Measurements from ENCODE around the gene RYR2. TPM values are rescaled to one million over a fixed set of nuclear protein-coding genes. Genes with fewer than 3 reads are reported as not detected.

RYR2 gene
- total RNA-seq, 2 donors from 2014 or later = 0.05 to 0.39 TPM

DNA sequence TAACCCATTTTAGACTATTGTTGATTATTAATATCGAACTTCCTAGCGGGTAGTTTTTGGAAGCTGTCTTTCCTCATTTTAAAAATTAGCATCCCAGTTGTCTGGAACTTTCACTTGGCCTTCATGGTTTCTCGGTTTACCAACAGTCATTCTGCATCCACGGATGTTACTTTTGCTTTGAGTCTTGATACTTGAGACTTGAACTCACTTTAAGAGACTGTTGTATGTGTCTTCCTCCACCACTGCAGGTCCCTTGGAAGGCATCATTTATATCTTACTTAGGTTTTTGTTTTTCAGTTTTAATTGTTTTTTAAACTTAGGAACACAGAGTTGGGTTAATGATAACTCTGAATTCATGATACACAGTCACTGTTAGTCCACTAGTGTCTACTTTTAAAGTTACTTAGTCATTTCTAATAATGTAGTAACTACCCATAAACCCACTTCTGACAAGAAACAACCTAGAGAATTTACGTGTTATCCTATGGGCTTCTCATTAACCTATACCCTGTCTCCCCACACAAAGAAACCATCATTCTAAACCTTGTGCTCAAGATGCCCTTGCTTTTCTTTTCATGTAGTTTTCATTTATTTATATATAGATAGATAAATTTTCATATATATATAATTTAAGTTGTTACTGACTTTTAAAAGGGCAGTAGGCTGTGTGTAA, 696.1 kb downstream of the RYR2 start:
- ATAC-seq = no peak
- H3K27me3 Mint-ChIP-seq = no peaks in the 10 kb centered on the region
- no peak overlapping the region for H3K4me3 Mint-ChIP-seq
- H3K4me1 Mint-ChIP-seq = no peaks in the 10 kb centered on the region
- H3K27ac Mint-ChIP-seq = no peak overlapping the region
- H3K36me3 Mint-ChIP-seq (ENCODE audit: low read depth) = no peaks in the 10 kb centered on the region
- no peak for DNase-seq
- no peaks in the 10 kb centered on the region for H3K9me3 ChIP-seq (ENCODE audit: control insufficient read depth, low read length, poor library complexity, severe bottlenecking)

GRCh38 chr1:237740846-237741245, 698.9 kb downstream of the RYR2 start:
- Mint-ChIP-seq H3K27ac (no peak overlapping the region), H3K4me3 (no peak overlapping the region), H3K27me3 (no peaks in the 10 kb centered on the region), H3K4me1 (no peaks in the 10 kb centered on the region), H3K36me3 (ENCODE audit: low read depth) (no peaks in the 10 kb centered on the region)
- no peak for DNase-seq
- no peak for ATAC-seq
- H3K9me3 ChIP-seq (ENCODE audit: control insufficient read depth, low read length, poor library complexity, severe bottlenecking) = no peaks in the 10 kb centered on the region

GRCh38 chr1:237745545-237745944, 703.6 kb downstream of the RYR2 start:
- no peaks in the 10 kb centered on the region for H3K27me3 Mint-ChIP-seq
- no peaks in the 10 kb centered on the region for H3K9me3 ChIP-seq (ENCODE audit: control insufficient read depth, low read length, poor library complexity, severe bottlenecking)
- DNase-seq (no peak), ATAC-seq (no peak)
- no peak overlapping the region for H3K4me3 Mint-ChIP-seq
- H3K27ac Mint-ChIP-seq = no peak overlapping the region
- no peaks in the 10 kb centered on the region for H3K36me3 Mint-ChIP-seq (ENCODE audit: low read depth)
- no peaks in the 10 kb centered on the region for H3K4me1 Mint-ChIP-seq

GRCh38 chr1:237748171-237748960, 706.4 kb downstream of the RYR2 start:
- no peak overlapping the region for H3K4me3 Mint-ChIP-seq
- H3K27me3 Mint-ChIP-seq = no peaks in the 10 kb centered on the region
- H3K9me3 ChIP-seq (ENCODE audit: control insufficient read depth, low read length, poor library complexity, severe bottlenecking) = no peaks in the 10 kb centered on the region
- ATAC-seq (no peak), DNase-seq (no peak)
- H3K27ac Mint-ChIP-seq = no peak overlapping the region
- no peaks in the 10 kb centered on the region for H3K36me3 Mint-ChIP-seq (ENCODE audit: low read depth)
- no peaks in the 10 kb centered on the region for H3K4me1 Mint-ChIP-seq

- Mint-ChIP-seq H3K4me1 (no peaks in the 10 kb centered on the region), H3K27me3 (no peaks in the 10 kb centered on the region), H3K4me3 (no peak overlapping the region), H3K27ac (no peak overlapping the region), H3K36me3 (ENCODE audit: low read depth) (no peaks in the 10 kb centered on the region)
- DNase-seq (no peak), ATAC-seq (no peak)
- H3K9me3 ChIP-seq (ENCODE audit: control insufficient read depth, low read length, poor library complexity, severe bottlenecking) = no peaks in the 10 kb centered on the region
Observed at GRCh38 chr1:237749122-237749521, 707.1 kb downstream of the RYR2 start.

GRCh38 chr1:237751090-237751489, 709.1 kb downstream of the RYR2 start:
- Mint-ChIP-seq H3K27me3 (no peaks in the 10 kb centered on the region), H3K36me3 (ENCODE audit: low read depth) (no peaks in the 10 kb centered on the region), H3K4me1 (no peaks in the 10 kb centered on the region), H3K27ac (no peak overlapping the region), H3K4me3 (no peak overlapping the region)
- no peak for DNase-seq
- ATAC-seq = no peak
- H3K9me3 ChIP-seq (ENCODE audit: control insufficient read depth, low read length, poor library complexity, severe bottlenecking) = peaks cover 2% of the 10 kb centered on the region

DNA sequence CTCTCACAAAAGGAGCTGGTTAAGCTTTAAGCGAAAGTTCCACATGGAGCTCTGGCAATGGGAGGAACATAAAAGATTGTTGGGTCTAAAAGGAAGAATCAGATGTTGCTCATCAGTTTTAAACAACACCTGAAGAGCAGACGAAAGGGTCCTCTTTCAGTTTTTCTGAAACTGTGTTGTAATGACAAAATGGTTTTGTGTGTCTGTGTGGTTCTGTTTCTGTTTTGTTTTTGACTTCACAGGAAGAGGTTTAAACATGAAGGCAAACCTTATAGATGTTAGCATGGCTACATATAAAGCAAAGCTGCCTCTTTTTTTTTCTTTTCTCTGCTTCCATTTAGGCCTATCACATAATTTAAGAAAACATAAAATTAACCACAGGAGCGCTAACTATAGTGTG, 712.6 kb downstream of the RYR2 start:
- H3K9me3 ChIP-seq (ENCODE audit: control insufficient read depth, low read length, poor library complexity, severe bottlenecking) = peaks cover 2% of the 10 kb centered on the region
- no peaks in the 10 kb centered on the region for H3K36me3 Mint-ChIP-seq (ENCODE audit: low read depth)
- DNase-seq = no peak
- no peak for ATAC-seq
- no peaks in the 10 kb centered on the region for H3K4me1 Mint-ChIP-seq
- no peak overlapping the region for H3K4me3 Mint-ChIP-seq
- H3K27ac Mint-ChIP-seq = no peak overlapping the region
- no peaks in the 10 kb centered on the region for H3K27me3 Mint-ChIP-seq

DNA sequence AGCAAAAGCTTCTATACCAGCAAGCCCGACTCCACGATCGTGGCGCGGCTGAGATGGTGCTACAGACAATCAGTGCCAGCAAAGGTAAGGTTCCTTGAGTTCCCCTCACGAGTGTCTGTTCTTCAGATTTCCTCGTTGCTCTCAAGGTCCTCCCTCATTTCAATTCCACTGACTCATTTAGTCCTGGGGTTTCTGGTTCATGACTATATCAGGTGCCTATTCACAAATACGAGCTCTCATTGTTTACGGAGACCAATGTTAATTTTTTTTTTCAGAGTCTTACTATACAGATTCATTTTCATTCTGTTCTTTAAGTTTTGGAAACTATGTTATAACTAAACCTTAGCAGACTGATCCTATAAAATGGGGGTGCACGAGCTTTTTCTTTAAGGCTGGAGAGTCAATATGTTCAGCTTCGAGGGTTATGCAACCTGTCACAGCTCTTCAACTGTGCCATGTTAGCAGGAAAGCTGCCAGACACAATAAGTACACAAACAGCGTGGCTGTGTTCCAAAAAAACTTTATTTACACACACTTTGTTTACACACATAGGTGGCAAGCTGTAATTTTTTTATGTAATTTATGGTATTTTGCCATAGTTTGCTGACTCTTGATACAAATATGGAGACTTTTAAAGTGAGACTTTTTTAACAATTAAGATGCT, 714.5 kb downstream of the RYR2 start:
- H3K4me3 Mint-ChIP-seq = no peak overlapping the region
- H3K4me1 Mint-ChIP-seq = no peaks in the 10 kb centered on the region
- DNase-seq (no peak), ATAC-seq (no peak)
- no peak overlapping the region for H3K27ac Mint-ChIP-seq
- no peaks in the 10 kb centered on the region for H3K36me3 Mint-ChIP-seq (ENCODE audit: low read depth)
- peaks cover 2% of the 10 kb centered on the region for H3K9me3 ChIP-seq (ENCODE audit: control insufficient read depth, low read length, poor library complexity, severe bottlenecking)
- no peaks in the 10 kb centered on the region for H3K27me3 Mint-ChIP-seq

- no peak overlapping the region for H3K27ac Mint-ChIP-seq
- H3K36me3 Mint-ChIP-seq (ENCODE audit: low read depth) = no peaks in the 10 kb centered on the region
- DNase-seq = no peak
- ATAC-seq = no peak
- no peaks in the 10 kb centered on the region for H3K4me1 Mint-ChIP-seq
- H3K9me3 ChIP-seq (ENCODE audit: control insufficient read depth, low read length, poor library complexity, severe bottlenecking) = peaks cover 2% of the 10 kb centered on the region
- no peaks in the 10 kb centered on the region for H3K27me3 Mint-ChIP-seq
- no peak overlapping the region for H3K4me3 Mint-ChIP-seq
Observed at GRCh38 chr1:237759377-237759776, 717.4 kb downstream of the RYR2 start.

DNA sequence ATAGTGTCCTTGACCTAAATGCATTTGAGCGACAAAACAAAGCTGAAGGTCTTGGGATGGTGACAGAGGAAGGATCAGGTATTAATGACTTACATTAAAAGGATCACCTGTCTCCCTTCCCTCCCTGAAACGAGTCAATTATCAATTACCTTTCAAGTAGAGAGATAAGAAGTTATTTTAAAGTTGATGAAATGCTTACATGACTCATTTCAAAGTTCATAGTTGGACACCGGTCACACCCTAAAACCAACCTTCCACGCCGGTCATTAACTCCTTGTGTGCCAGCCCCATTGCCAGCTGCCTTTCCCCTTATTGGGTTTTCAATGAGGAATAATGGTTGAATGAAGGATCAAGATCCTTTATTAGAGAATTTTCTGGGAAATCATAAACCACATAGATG, 719.0 kb downstream of the RYR2 start:
- Mint-ChIP-seq H3K27ac (no peak overlapping the region), H3K4me1 (no peaks in the 10 kb centered on the region), H3K4me3 (no peak overlapping the region), H3K27me3 (no peaks in the 10 kb centered on the region), H3K36me3 (ENCODE audit: low read depth) (no peaks in the 10 kb centered on the region)
- ATAC-seq (no peak), DNase-seq (no peak)
- no peaks in the 10 kb centered on the region for H3K9me3 ChIP-seq (ENCODE audit: control insufficient read depth, low read length, poor library complexity, severe bottlenecking)

GRCh38 chr1:237763137-237763536, 721.2 kb downstream of the RYR2 start:
- H3K9me3 ChIP-seq (ENCODE audit: control insufficient read depth, low read length, poor library complexity, severe bottlenecking) = no peaks in the 10 kb centered on the region
- H3K4me1 Mint-ChIP-seq = no peaks in the 10 kb centered on the region
- DNase-seq = no peak
- ATAC-seq = no peak
- H3K4me3 Mint-ChIP-seq = no peak overlapping the region
- H3K36me3 Mint-ChIP-seq (ENCODE audit: low read depth) = no peaks in the 10 kb centered on the region
- no peaks in the 10 kb centered on the region for H3K27me3 Mint-ChIP-seq
- H3K27ac Mint-ChIP-seq = no peak overlapping the region

DNA sequence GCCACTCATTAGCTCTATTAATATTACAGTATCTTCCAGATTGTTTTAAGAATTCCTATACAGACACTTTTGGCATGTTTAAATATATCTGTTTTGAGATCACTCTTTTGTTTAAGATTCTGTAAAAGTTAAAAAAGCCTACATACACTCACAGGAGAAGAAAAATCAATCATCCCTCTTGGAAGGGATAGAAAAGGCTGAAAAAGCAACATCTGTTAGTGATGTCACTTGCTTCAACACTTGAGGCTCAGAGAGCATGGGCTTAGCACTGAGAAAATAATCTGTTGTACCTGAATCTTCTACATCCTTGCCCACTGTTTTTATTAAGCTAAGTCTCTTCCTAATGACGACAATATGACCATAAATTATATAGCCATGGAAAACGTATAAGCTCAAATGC, 721.8 kb downstream of the RYR2 start:
- no peaks in the 10 kb centered on the region for H3K9me3 ChIP-seq (ENCODE audit: control insufficient read depth, low read length, poor library complexity, severe bottlenecking)
- Mint-ChIP-seq H3K36me3 (ENCODE audit: low read depth) (no peaks in the 10 kb centered on the region), H3K4me1 (no peaks in the 10 kb centered on the region), H3K4me3 (no peak overlapping the region), H3K27ac (no peak overlapping the region), H3K27me3 (no peaks in the 10 kb centered on the region)
- ATAC-seq (no peak), DNase-seq (no peak)

GRCh38 chr1:237769916-237770315, 727.9 kb downstream of the RYR2 start:
- H3K4me1 Mint-ChIP-seq = no peaks in the 10 kb centered on the region
- ATAC-seq (no peak), DNase-seq (no peak)
- no peaks in the 10 kb centered on the region for H3K9me3 ChIP-seq (ENCODE audit: control insufficient read depth, low read length, poor library complexity, severe bottlenecking)
- H3K4me3 Mint-ChIP-seq = no peak overlapping the region
- no peaks in the 10 kb centered on the region for H3K36me3 Mint-ChIP-seq (ENCODE audit: low read depth)
- H3K27ac Mint-ChIP-seq = no peak overlapping the region
- H3K27me3 Mint-ChIP-seq = no peaks in the 10 kb centered on the region

Data from T-helper 17 cell (primary cell).